ENCODE data around the gene PCYOX1L. TPM values are rescaled to one million over a fixed set of nuclear protein-coding genes. Genes with fewer than 3 reads are reported as not detected.

Gene PCYOX1L
- total and polyA plus RNA-seq, 9 of the 15 experiments (the other 6 are each of a cell fraction or from before 2014, with no cell fraction given) = 2.3 to 17.9 (median 6.0) TPM

DNA sequence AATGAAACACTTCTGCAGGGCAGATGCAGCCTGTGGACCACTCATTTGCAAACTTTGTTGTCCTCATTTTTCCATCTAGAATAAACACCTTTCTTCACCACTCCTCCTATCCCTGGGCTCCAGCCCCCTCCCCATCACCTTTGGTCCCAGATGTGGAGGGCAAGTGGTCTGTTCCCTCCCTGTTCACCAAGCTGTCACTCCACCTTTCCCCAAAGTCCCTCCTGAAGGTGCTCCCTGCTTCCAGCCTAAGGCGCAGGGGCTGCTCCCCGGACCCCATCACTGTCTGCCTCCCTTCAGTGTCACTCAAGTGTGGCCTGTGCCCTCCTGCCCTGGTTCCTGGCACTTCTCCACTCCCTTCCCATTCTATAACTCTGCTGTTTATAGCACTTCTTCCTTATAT lies 6.9 kb downstream of the PCYOX1L start:
- Histone ChIP-seq H3K27ac (ENCODE audit: extremely low read depth, low read depth, low read length) (no peak overlapping the region), H4K20me1 (replicated peaks; ENCODE audit: control insufficient read depth, insufficient read depth, low read length) (no peaks in the 10 kb centered on the region), H3K79me2 (ENCODE audit: control insufficient read depth, insufficient read depth, low read length) (no peaks in the 10 kb centered on the region), H3K27me3 (ENCODE audit: control insufficient read depth in 2 of 2, insufficient read depth in 2 of 2, low read length in 2 of 2) (no peaks in the 10 kb centered on the region), H3K4me2 (ENCODE audit: insufficient read depth, low read length) (no peak overlapping the region), H2AFZ (ENCODE audit: low read depth, low read length) (no peak overlapping the region), H3K9me3 (replicated peaks; ENCODE audit: control insufficient read depth, insufficient read depth, low read depth, low read length) (no peaks in the 10 kb centered on the region), H3K4me1 (replicated peaks in 1 of 2; ENCODE audit: control insufficient read depth in 2 of 2, insufficient read depth in 2 of 2, low read length in 2 of 2) (peaks cover 23 to 25% of the 10 kb centered on the region in 2 experiments; a peak in 4 of 5 replicates), H3K4me3 (no peak overlapping the region), H3K9me1 (ENCODE audit: control insufficient read depth, insufficient read depth, low read length) (no peaks in the 10 kb centered on the region), H3K9ac (ENCODE audit: insufficient read depth in 1 of 2, low read depth in 2 of 2, low read length in 2 of 2) (no peak overlapping the region; a peak in 1 of 4 replicates), H3K36me3 (ENCODE audit: control insufficient read depth, insufficient read depth, low read length) (no peaks in the 10 kb centered on the region)
- BruUV-seq (replicated peaks) = no TSS peak
- 79% methylated on average over 2 of the region's 2 CpGs for WGBS (ENCODE audit: insufficient coverage, low coverage, missing lambda C conversion rate)
- CTCF ChIA-PET (ENCODE audit: low intra/inter-chr PET ratio) = no interaction called here
- POLR2A ChIA-PET = interaction anchor here (0.6 to 1.6 kb wide), 3 partner anchors 11 to 38 kb away, joined by 3 to 5 read pairs (median 3); no protein-coding TSS in a partner anchor
- ATAC-seq (no peak), DNase-seq (ENCODE audit: extremely low read depth in 1 of 4, low spot score in 3 of 4) (no peak), FAIRE-seq (no peak)
- in situ Hi-C loops (cut with MboI) = no loop called here
- TF ChIP-seq KAT2B (IDR thresholded peaks at IDR 0.05; ENCODE audit: low read depth, low read length) = no peak
- no peak for TF ChIP-seq EGR1 (conservative IDR thresholded peaks at IDR 0.05)
- no peak for TF ChIP-seq ZNF143 (CRISPR knock-in tag; IDR thresholded peaks at IDR 0.05)
- TF ChIP-seq, protein P1, sequence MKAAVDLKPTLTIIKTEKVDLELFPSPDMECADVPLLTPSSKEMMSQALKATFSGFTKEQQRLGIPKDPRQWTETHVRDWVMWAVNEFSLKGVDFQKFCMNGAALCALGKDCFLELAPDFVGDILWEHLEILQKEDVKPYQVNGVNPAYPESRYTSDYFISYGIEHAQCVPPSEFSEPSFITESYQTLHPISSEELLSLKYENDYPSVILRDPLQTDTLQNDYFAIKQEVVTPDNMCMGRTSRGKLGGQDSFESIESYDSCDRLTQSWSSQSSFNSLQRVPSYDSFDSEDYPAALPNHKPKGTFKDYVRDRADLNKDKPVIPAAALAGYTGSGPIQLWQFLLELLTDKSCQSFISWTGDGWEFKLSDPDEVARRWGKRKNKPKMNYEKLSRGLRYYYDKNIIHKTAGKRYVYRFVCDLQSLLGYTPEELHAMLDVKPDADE (conservative IDR thresholded peaks at IDR 0.05; ENCODE audit: control insufficient read depth, low read depth, low read length) = no peak
- intact Hi-C loops (cut with micrococcal nuclease) = loop anchor here (5.0 kb wide), 2 partner anchors 68 to 198 kb away; no protein-coding TSS in a partner anchor

Measured in K562 (cell line).